Smooth muscle cell (in vitro differentiated cells): ENCODE data around the gene MCF2L2. TPM values are rescaled to one million over a fixed set of nuclear protein-coding genes. Genes with fewer than 3 reads are reported as not detected.

Experiments
- DNase-seq: peaks from one replicate; lab custom pipeline; 2025; ENCODE audit not compliant: unreplicated experiment; lab: John Stamatoyannopoulos, UW
- H2AFZ ChIP-seq: fragments of 200-600 bp; sonication (generic); 2 replicates; pipeline ENCODE4 v1.6.0; 2016; ENCODE audit warnings: antibody characterized with exemption, low read depth, mild to moderate bottlenecking
- H3F3A ChIP-seq: fragments of 200-600 bp; sonication (generic); 2 replicates; pipeline ENCODE4 v1.6.0; 2017; ENCODE audit warnings: antibody characterized with exemption, low read depth
- H3K27ac ChIP-seq: fragments of 200-600 bp; sonication (generic); 2 replicates; pipeline ENCODE4 v1.5.1; 2016; ENCODE audit warnings: low read depth, mild to moderate bottlenecking
- H3K27me3 ChIP-seq: fragments of 200-600 bp; sonication (generic); 2 replicates; pipeline ENCODE4 v1.6.1; 2016; ENCODE audit warnings: low read depth, mild to moderate bottlenecking
- H3K36me3 ChIP-seq: fragments of 200-600 bp; sonication (generic); 2 replicates; pipeline ENCODE4 v1.5.1; 2016; ENCODE audit warnings: low read depth
- H3K4me1 ChIP-seq: fragments of 200-600 bp; sonication (generic); 2 replicates; pipeline ENCODE4 v1.5.1; 2016; ENCODE audit warnings: low read depth
- H3K4me2 ChIP-seq: fragments of 200-600 bp; sonication (generic); 2 replicates; pipeline ENCODE4 v1.6.0; 2016; ENCODE audit warnings: mild to moderate bottlenecking
- H3K4me3 ChIP-seq: fragments of 200-600 bp; sonication (generic); 2 replicates; pipeline ENCODE4 v1.5.1; 2016; ENCODE audit warnings: mild to moderate bottlenecking
- H3K79me2 ChIP-seq: fragments of 200-600 bp; sonication (generic); 2 replicates; pipeline ENCODE4 v1.6.0; 2016; ENCODE audit warnings: low read depth, mild to moderate bottlenecking
- H3K9ac ChIP-seq: fragments of 200-600 bp; sonication (generic); 2 replicates; pipeline ENCODE4 v1.6.0; 2016; ENCODE audit warnings: low read depth
- H3K9me3 ChIP-seq: fragments of 200-600 bp; sonication (generic); replicated peaks from 2 replicates; pipeline ENCODE4 v1.5.1; 2016; ENCODE audit warnings: low read depth
- H4K20me1 ChIP-seq: fragments of 200-600 bp; sonication (generic); 2 replicates; pipeline ENCODE4 v1.6.0; 2016; ENCODE audit warnings: low read depth
- WGBS: methylation state at CpG from one replicate; pipeline ENCODE4 v1.1.7; 2016; ENCODE audit warnings: low lambda C conversion rate; 5-methylcytosine and 5-hydroxymethylcytosine counted together
- polyA plus RNA-seq: library from polyadenylated mRNA; unstranded; fragments of >200 nt; fragmentation: Nextera tagmentation; extraction: Ambion mirVana; gene quantifications from 2 replicates; pipeline ENCODE4 v1.2.1, GENCODE V29; 2016
- total RNA-seq: library from RNA; depleted of rRNA; stranded (reverse); fragments of >200 nt; gene quantifications from 2 replicates; pipeline ENCODE4 v1.2.3, GENCODE V29; 2014
- TF ChIP-seq, protein P1 (sequence below): fragments of 200-600 bp; sonication (generic); IDR thresholded peaks from 2 replicates; pipeline ENCODE4 v1.5.1; 2017; ENCODE audit warnings: borderline replicate concordance, mild to moderate bottlenecking, antibody characterized with exemption; ENCODE audit not compliant: insufficient read depth, poor library complexity, severe bottlenecking

Gene MCF2L2
- total and polyA plus RNA-seq, 2 experiments from 2014 or later: 0.09 TPM; not detected in 1

DNA sequence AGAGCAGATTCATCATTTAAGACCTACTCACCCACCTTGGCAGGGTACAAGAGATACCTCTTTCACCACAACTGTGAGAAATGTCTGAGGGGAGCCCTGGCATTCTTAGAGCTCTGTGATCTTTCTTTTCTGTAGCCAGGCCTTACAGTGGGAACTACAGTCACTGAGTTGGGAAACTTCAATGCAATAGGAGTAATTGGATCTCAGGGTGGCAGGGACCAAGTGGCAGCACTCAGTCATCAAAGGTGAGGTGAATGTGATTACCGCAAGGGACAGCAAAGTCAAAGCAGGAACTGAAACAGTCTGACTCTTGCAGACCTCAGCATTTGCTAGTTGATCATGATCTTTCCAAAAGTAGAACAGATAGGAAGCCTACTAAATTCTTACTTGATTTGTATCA, 7.2 kb upstream of the MCF2L2 start:
- no peak for DNase-seq
- Histone ChIP-seq H3K79me2 (no peaks in the 10 kb centered on the region), H3K4me3 (no peak overlapping the region), H3K27me3 (peaks cover 5% of the 10 kb centered on the region), H3K27ac (no peak overlapping the region), H2AFZ (no peak overlapping the region), H3K36me3 (no peaks in the 10 kb centered on the region), H3K9me3 (no peaks in the 10 kb centered on the region), H3F3A (no peaks in the 10 kb centered on the region), H3K9ac (no peak overlapping the region), H4K20me1 (no peaks in the 10 kb centered on the region), H3K4me1 (peaks cover 17% of the 10 kb centered on the region), H3K4me2 (no peak overlapping the region)
- TF ChIP-seq, protein P1, sequence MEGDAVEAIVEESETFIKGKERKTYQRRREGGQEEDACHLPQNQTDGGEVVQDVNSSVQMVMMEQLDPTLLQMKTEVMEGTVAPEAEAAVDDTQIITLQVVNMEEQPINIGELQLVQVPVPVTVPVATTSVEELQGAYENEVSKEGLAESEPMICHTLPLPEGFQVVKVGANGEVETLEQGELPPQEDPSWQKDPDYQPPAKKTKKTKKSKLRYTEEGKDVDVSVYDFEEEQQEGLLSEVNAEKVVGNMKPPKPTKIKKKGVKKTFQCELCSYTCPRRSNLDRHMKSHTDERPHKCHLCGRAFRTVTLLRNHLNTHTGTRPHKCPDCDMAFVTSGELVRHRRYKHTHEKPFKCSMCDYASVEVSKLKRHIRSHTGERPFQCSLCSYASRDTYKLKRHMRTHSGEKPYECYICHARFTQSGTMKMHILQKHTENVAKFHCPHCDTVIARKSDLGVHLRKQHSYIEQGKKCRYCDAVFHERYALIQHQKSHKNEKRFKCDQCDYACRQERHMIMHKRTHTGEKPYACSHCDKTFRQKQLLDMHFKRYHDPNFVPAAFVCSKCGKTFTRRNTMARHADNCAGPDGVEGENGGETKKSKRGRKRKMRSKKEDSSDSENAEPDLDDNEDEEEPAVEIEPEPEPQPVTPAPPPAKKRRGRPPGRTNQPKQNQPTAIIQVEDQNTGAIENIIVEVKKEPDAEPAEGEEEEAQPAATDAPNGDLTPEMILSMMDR: no peak
- 76% methylated on average over 1 of the region's 1 CpG for WGBS

- peaks cover 5% of the 10 kb centered on the region for H3K27me3 ChIP-seq
- H3K4me2 ChIP-seq: no peak overlapping the region
- H3K9me3 ChIP-seq: no peaks in the 10 kb centered on the region
- no peaks in the 10 kb centered on the region for H3K79me2 ChIP-seq
- H3K4me1 ChIP-seq: peaks cover 17% of the 10 kb centered on the region
- H3F3A ChIP-seq: no peaks in the 10 kb centered on the region
- no peak overlapping the region for H3K9ac ChIP-seq
- 74% methylated on average over 2 of the region's 2 CpGs for WGBS
- no peak overlapping the region for H3K27ac ChIP-seq
- H4K20me1 ChIP-seq: no peaks in the 10 kb centered on the region
- H3K36me3 ChIP-seq: no peaks in the 10 kb centered on the region
- TF ChIP-seq, protein P1: no peak
- H3K4me3 ChIP-seq: no peak overlapping the region
- H2AFZ ChIP-seq: no peak overlapping the region
- no peak for DNase-seq
Observed at GRCh38 chr3:183434992-183435391, 6.6 kb upstream of the MCF2L2 start.

- 24% methylated on average over 9 of the region's 9 CpGs for WGBS
- H3K27me3 ChIP-seq: peaks cover 7% of the 10 kb centered on the region
- TF ChIP-seq, protein P1: no peak
Observed at GRCh38 chr3:183434503-183434902, 6.1 kb upstream of the MCF2L2 start.

GRCh38 chr3:183430325-183430957, 2.0 kb upstream of the MCF2L2 start:
- Histone ChIP-seq H3K9me3 (no peaks in the 10 kb centered on the region), H3K4me1 (peaks cover 18% of the 10 kb centered on the region), H3K27me3 (peaks cover 43% of the 10 kb centered on the region), H3K27ac (no peak overlapping the region), H3F3A (no peaks in the 10 kb centered on the region), H3K4me3 (no peak overlapping the region), H3K79me2 (no peaks in the 10 kb centered on the region), H3K36me3 (no peaks in the 10 kb centered on the region), H3K9ac (no peak overlapping the region), H3K4me2 (no peak overlapping the region), H2AFZ (no peak overlapping the region), H4K20me1 (no peaks in the 10 kb centered on the region)
- WGBS: 81% methylated on average over 5 of the region's 5 CpGs
- TF ChIP-seq, protein P1: no peak
- DNase-seq: no peak

More at GRCh38 chr3:183434503-183434902, 6.1 kb upstream of the MCF2L2 start:
- Histone ChIP-seq H3F3A (no peaks in the 10 kb centered on the region), H2AFZ (no peak overlapping the region), H3K4me2 (no peak overlapping the region), H3K36me3 (no peaks in the 10 kb centered on the region), H3K79me2 (no peaks in the 10 kb centered on the region), H4K20me1 (no peaks in the 10 kb centered on the region), H3K9ac (no peak overlapping the region), H3K27ac (no peak overlapping the region), H3K9me3 (no peaks in the 10 kb centered on the region), H3K4me3 (no peak overlapping the region), H3K4me1 (peaks cover 17% of the 10 kb centered on the region)
- no peak for DNase-seq
